ENCODE results near the gene PTPN11. TPM values are rescaled to one million over a fixed set of nuclear protein-coding genes. Genes with fewer than 3 reads are reported as not detected.

PTPN11 gene
- total RNA-seq, 4 donors from 2014 or later: 29.0 to 82.0 (median 57.5) TPM

GRCh38 chr12:112458330-112458729, 39.6 kb downstream of the PTPN11 start:
- Histone ChIP-seq H3K27me3 (no peaks in the 10 kb centered on the region), H3K36me3 (peaks cover 10 to 89% (median 16%) of the 10 kb centered on the region in 3 donors), H3K4me3 (no peak overlapping the region), H3K27ac (no peak overlapping the region), H3K9me3 (no peaks in the 10 kb centered on the region), H3K4me1 (no peaks in the 10 kb centered on the region)
- WGBS, 2 donors: 92 to 95% methylated on average over 3 to 4 of the region's 4 CpGs
- intact Hi-C loops (cut with DNase I): no loop called here
- TF ChIP-seq POLR2A (IDR thresholded peaks at IDR 0.05) (no peak), CTCF (IDR thresholded peaks at IDR 0.05) (no peak)
- no peak for DNase-seq

- Histone ChIP-seq H3K4me3 (no peak overlapping the region), H3K27me3 (no peaks in the 10 kb centered on the region), H3K36me3 (peaks cover 10 to 85% (median 16%) of the 10 kb centered on the region in 3 donors), H3K9me3 (no peaks in the 10 kb centered on the region), H3K4me1 (no peaks in the 10 kb centered on the region), H3K27ac (no peak overlapping the region)
- 87 to 89% methylated on average over 5 of the region's 5 CpGs for WGBS, 2 donors
- TF ChIP-seq POLR2A (IDR thresholded peaks at IDR 0.05) (no peak), CTCF (IDR thresholded peaks at IDR 0.05) (no peak)
- DNase-seq: no peak
- intact Hi-C loops (cut with DNase I): no loop called here
Observed at GRCh38 chr12:112458751-112459150, 40.0 kb downstream of the PTPN11 start.

- Histone ChIP-seq H3K27me3 (no peaks in the 10 kb centered on the region), H3K27ac (no peak overlapping the region), H3K4me1 (no peaks in the 10 kb centered on the region), H3K4me3 (no peak overlapping the region), H3K36me3 (peaks cover 0 to 76% (median under 1%) of the 10 kb centered on the region in 3 donors), H3K9me3 (no peaks in the 10 kb centered on the region)
- 59 to 65% methylated on average over 2 of the region's 2 CpGs for WGBS, 2 donors
- intact Hi-C loops (cut with DNase I): no loop called here
- DNase-seq: no peak
- TF ChIP-seq CTCF (IDR thresholded peaks at IDR 0.05): no peak
- TF ChIP-seq POLR2A (IDR thresholded peaks at IDR 0.05): no peak
Observed at GRCh38 chr12:112463478-112463877, 44.7 kb downstream of the PTPN11 start.

- Histone ChIP-seq H3K36me3 (peaks cover 0 to 76% (median 0%) of the 10 kb centered on the region in 3 donors), H3K27ac (no peak overlapping the region), H3K4me1 (no peaks in the 10 kb centered on the region), H3K27me3 (no peaks in the 10 kb centered on the region), H3K9me3 (no peaks in the 10 kb centered on the region), H3K4me3 (no peak overlapping the region)
- TF ChIP-seq CTCF (IDR thresholded peaks at IDR 0.05) (no peak), POLR2A (IDR thresholded peaks at IDR 0.05) (no peak)
- DNase-seq: no peak
- intact Hi-C loops (cut with DNase I): no loop called here
Observed at GRCh38 chr12:112464605-112465004, 45.9 kb downstream of the PTPN11 start.

GRCh38 chr12:112466011-112466422, 47.3 kb downstream of the PTPN11 start:
- no peak overlapping the region for H3K27ac ChIP-seq
- H3K27me3 ChIP-seq: no peaks in the 10 kb centered on the region
- intact Hi-C loops (cut with DNase I): no loop called here
- no peak for DNase-seq
- no peaks in the 10 kb centered on the region for H3K9me3 ChIP-seq
- H3K36me3 ChIP-seq: peaks cover 0 to 63% (median 0%) of the 10 kb centered on the region in 3 donors
- H3K4me1 ChIP-seq: no peaks in the 10 kb centered on the region
- H3K4me3 ChIP-seq: no peak overlapping the region
- TF ChIP-seq CTCF (IDR thresholded peaks at IDR 0.05) (no peak), POLR2A (IDR thresholded peaks at IDR 0.05) (no peak)

All from esophagus squamous epithelium (tissue), 5 donors.